SW480 (cell line): Measurements from ENCODE around the gene EPB41L1.

Source experiments
- DNase-seq: peaks from one replicate; pipeline ENCODE4 v3.0.0-alpha.2; 2016; ENCODE audit warnings: low spot score

The EPB41L1 gene

DNA sequence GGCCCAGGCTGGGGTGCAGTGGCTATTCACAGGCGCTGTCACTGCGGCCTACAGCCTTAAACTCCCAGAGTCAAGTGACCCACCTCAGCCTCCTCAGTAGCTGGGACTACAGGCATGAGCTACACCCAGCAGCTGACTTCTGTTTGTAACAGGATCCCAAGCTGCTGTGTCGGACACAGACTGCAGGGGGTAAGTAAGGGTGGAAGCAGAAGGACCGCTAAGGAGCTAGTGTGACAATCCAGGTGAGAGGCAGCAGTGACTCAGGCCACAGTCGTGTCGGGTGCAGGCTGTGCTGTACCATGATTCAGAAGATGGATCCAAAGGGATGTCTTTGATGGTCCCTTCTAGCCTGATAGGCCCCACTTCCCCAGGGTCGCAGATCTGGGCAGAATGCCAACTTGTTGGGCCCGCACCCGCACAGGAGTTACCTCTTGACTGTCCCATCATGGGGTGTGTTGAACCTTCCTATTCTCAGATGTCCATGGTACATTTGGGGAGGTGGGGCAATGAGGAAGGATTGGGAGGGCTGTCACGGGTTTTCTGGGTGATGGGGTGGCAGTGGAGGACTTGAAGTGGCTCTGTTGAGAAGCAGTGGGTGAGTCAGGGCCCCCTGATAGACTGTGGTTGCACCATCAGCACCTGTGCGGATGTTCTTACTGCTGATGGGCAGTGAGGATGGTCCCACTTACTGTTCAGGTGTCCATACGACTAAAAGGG lies 107.0 kb downstream of the EPB41L1 start:
- DNase-seq = no peak

DNA sequence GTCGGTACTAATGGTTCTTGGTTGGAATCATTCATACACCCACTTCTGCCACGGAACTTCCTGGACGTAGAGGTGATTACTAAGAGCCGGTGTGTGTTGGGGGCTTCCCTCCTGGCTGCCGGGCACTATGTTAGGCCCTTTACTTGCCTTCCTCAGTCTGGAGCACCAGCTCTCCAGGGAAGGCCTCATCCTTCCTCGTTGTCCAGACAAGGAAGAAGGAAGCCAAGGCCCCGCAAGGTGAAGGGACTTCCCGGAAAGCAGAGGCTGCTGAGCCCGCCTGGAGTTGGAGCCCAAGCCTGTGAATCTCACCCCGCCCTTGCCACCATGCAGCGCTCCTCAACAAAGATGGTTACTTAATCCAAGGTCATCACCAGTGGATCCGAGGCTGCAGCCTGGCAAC lies 107.9 kb downstream of the EPB41L1 start:
- no peak for DNase-seq

DNA sequence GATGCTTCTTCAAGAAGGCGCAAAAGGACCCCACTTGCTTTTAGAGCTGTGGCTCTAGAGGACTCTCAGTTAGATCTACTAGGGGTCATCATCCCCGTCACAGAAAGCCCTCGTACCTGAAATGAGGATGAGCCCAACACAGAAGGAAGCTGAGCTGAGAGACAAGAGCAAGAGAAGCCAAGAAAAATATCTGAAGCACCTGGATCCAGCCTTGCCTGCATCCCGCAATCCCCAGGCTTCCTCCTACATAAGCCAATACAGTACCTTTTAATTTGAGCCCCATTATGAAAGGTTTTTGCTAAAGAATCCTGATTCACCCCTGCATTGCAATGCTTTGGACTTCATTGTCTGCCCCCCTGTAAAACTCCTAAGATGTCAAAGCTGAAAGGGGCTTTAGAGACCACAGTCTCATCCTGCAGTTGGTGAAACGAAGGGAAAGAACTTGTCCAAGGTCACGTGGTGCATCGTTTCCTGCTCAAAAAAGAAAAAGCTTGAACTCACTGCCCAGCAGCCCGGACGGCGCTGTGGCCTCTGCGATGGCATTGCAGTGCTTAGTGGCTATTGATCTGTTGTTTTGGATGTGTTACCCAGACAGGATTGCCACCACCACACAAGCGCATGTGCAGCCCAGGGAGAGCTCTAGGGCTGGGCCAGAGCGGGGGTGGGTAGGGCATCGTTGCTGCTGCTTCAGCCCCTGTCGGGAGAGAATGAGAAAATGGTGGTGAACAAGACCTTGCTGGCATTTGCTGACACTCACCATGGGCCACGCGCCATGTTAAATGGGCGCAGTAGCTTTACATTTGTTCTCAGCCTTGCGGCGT lies 110.1 kb downstream of the EPB41L1 start:
- DNase-seq = no peak

DNA sequence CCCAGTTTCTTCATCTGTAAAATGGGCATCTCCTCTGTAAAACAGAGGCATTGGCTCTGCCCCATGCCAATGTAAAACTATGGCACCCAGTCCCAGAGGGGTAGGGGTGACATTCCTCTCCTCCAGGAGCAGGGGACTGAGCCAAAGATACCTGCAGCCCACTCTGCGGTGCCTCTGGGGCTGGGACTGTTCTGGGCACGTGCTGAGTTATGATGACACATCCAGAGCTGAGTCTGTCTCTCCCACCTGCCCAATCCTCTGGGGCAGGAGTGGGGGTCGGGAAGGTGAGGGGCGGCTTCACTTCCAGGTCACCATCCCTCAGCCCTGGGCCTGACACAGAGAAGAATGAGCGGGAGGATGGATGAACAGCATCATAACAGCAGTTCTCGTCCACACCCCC lies 111.6 kb downstream of the EPB41L1 start:
- DNase-seq = no peak

DNA sequence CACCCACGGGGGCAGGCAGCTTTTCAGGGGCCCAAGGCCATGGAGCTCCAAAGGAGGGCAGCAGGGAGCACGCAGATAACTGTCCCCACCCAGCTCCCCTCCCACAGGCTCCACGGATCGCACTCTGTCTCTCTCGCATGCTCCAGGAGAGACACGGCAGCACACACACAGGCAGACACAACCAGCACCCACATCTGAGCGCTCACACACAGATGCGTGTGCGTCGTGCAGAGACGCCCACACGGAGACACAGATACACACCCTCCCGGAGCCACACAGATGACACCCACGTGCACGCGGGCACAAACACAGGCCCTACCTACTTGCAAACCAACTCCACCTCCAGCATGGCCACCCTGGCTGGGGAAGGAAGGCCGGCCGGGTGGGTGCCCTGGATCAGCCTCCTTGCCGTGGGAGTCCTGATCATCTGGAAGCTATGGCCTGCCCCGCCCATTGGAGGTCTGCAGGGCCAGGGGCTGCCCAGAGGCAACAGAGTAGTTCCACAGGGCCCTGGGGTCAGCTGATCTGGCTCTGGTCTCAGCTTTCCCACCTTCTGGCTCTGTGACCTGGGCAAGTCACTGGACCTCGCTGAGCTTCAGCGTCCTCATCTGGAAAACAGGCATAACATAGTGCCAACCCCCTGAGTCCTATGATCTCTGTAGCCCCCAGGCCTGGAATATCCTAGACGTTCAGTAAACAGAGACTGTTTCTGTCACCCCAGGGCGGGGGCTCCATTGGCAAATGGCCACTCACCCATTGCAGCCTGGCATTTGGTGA lies 113.3 kb downstream of the EPB41L1 start:
- DNase-seq = no peak

DNA sequence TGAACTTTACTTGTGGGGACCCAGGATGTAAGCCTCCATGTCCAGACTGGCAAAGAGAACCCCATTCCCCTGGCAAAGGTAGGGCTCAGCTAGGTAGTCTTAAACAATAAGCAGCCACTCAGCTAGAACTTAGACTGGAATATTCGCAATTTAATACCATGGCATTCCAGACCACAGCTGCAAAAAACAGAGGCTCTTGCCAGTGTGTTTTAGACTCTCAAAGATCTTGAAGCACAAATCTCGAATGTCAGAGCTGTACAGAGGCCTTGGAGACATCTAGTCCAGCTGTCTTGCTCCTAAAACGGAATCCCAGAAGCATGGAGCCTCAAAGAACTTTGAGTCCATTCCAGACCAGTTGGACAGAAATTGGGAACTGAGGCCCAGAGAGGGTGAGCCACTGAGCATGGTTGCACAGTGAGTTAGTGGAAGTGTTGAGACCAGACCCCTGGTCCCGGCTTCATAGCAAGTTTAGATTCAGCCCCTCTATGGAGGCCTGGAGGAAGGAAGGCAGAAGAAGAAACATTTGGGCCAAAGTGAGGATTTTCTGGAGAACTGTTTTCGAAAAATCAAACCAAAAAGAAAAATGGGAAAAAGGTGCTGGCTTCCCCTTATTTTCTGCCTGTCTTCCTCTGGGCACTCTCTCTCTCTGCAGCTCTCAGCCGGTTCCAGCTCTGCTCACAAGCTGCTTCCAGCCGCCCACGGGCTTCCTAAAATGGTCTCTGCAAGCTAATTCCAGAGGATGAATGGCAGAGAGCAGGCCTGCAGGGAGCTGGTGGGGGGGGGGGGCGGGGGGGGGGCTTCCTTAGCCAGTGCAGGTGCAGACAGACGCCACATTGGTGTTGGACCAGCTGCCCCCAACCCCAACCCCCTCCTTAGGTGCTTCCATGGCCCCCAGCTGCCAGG lies 114.2 kb downstream of the EPB41L1 start:
- no peak for DNase-seq

DNA sequence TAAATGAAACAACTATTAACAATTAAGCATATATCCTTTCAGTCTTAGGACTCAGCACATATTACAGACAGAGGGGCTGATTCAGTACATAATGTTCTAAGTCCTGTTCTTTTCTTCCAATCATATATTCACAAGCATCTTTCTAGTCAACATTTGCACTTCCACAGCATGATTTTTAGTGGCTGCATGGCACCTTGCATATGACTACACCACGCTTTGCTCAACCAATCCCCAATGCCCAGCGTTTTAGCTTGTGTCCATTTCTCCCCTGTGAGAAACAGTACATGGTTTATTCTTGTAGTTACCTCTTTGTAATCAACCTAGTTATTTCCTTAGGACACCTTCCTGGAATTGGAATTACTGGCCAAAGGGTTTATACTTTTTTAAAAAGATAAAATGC lies 115.0 kb downstream of the EPB41L1 start:
- no peak for DNase-seq

DNA sequence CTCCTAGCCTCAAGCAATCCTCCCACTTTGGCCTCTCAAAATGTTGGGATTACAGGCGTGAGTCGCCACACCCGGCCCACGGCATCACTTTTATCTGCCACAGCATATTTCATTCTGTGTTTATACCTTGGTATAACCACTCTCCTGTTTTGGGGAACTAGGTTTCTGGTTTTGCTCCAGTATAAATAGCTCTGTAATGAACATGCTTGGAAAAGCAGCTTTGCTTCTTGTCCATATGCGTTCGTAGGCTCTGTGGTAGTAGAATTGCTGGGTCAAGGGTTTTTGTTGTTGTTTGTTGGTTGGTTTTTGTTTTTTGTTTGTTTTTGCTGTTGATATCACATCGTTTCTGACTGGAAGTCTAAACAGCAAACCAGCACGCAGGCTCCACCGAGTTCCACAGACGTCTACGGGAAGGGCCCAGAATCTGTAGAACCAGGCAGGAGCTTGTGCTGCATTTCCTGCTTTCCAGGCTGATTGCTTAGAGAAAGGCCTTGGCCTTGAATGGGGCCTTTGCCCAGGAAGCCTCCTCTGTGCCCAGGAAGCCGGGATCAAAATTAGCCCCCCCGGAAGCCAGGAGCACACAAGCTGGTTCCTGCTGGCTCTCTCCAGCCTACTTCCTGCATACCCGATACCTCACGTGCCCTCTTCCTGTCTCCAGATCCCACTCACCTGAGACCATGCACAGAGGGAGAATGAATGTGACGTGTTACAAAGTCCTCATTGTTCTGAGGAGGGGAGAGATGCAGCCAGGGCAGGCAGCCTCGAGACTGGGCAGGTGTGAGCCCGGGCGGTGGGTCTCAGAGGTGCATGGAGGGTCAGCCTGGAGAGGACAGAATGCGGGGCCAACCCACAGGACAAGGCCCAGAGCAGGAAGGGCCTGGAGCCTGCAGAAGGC lies 116.5 kb downstream of the EPB41L1 start:
- no peak for DNase-seq

DNA sequence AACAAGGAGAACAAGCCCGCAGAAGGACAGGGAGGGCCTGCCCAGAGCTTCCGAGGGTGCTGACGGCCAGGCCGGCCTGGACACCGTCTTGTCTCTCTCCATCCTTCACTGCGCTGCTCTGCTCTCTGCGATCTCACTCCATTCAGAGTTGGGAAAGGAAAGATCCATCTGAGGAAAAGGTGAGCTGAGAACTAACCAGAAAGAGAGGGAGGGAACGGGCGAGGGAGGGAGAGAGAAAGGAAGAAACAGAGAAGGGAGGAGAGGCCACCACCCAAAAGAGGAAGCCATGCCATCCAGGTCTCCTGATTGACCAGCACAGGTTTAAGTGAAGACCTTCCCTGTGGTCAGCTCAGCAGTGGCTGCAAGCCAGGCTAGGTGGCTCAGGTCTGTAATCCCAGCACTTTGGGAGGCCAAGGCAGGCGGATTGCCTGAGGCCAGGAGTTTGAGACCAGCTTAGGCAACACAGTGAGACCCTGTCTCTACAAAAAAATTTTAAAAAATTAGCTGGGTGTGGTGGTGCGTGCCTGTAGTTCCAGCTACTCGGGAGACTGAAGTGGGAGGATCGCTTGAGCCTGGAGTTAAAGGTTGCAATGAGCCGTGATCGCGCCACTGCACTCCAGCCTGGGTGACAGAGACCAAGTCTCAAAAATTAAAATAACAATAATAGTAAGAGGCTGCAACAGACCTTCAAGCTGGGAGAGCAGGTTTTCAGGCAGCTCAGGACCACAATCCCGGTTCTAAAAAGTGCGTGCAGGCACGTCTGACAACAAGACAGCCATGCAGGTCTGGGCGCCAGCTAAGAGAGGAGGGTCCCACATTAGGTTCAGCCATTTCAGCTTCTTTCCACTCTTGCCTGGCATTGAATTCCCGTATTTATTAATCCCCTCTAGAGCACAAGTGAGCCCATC lies 117.4 kb downstream of the EPB41L1 start:
- DNase-seq = no peak

DNA sequence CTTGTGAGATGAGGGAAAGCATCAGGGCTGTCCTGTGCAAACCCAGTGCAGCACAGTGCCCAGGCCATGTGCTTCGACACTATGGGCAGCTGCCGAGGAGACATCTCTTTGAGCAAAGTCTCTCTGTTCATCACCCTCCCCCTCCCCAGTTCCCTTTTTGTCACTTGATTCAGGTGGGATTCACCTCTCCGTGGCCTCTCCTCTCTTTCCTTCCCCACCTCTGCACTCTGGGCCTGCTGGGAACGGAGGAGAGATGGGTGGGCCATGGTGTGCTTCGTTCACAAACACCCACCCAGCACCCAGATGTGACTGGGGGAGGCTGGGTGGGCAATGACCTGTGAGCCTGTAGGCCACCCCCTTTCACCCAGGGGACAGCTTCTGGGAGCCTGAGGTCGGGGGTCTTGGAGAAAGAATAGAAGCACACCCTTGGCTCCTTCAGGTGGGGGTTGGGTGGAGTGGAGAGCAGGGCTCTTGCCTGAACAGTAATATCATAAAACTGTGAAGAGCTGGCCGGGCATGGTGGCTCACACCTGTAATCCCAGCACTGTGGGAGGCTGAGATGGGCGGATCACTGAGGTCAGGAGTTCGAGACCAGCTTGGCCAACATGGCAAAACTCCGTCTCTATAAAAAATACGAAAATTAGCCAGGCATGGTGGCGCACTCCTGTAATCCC lies 118.1 kb downstream of the EPB41L1 start:
- DNase-seq = no peak

DNA sequence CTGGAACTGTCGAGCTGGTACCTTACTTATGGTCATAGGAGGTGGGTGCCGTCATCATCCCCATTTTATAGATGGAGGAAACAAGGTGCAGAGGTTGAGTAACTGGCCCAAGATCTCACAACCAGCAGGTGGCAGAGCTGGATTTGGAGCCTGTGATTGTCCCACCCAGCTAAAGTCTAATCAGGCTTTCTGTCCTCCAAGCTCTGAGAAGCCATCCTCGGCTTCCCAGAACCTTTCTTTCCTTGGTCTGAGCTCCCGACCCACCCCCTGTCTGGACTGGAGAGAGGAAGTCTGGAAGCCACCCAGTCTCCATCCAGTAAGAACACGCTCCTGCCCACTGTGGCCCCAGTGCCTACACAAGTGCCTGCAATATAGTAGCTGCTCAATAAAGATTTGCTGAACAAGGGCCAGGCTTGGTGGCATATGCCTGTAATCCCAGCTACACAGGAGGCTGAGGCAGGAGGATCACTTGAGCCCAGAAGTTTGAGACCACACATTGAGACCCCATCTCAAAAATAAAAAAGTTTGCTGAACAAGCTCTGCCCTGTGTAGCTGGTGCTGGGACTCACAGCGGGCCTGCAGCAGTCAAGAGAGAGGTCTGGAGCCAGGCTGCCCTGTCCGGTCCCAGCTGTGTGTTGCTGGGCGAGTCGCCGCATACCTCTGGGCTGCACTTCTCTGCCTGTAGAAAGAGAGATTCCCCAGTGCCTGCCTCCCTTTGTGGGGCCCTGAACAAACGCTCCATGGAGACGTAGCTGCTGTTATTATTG lies 119.1 kb downstream of the EPB41L1 start:
- DNase-seq = peak; percentile 48

DNA sequence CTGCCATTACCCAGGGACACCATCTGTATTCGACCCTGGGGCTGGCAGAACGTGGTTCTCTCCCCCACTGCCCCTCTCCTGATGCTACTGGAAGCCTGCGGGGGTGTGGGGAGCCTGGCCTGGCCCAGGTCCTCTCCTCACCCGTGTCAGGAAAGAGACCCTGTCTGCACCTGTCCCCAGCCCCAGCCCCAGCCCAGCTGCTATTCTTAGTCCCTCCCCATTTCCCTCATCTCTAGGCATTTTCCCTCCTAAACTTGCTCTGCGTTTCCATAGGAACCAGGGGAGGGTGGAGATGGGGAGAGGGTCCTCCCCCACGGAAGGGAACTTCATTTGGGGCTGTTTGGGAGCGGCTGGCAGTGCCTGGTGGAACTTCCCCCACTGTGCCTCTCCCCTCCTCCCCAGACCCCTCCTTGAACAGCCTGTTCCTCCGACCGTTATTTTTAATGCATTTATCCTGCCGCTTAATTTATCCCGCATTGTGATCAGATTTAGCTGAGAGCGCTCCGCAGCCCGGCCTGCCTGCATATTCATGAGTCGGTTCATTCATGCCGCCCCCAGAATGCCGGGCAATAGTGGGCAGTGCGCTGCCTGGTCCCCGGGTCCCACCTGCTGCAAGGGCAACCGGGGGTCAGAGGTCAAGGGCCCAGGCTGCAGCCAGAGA lies 119.8 kb downstream of the EPB41L1 start:
- DNase-seq = no peak

DNA sequence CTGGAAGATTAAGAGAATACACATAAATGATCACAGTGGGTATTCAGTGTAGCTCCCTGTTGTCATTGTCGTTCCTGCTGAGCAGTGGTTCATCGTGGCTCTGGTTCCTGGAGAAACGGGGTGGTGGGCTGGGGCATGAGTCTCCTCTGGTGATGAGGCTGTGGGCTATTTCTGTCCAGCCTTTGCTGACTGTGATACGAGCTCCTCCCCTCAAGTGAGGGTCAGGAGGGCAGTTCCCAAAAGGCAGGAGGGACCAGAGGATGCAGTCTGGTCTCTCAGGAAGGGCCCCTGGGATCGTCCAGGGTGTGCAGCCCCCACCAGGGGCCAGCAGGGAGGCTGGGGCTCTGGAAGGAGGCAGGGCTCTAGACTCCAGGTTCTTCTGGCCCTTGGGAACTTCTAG lies 120.5 kb downstream of the EPB41L1 start:
- DNase-seq = no peak

DNA sequence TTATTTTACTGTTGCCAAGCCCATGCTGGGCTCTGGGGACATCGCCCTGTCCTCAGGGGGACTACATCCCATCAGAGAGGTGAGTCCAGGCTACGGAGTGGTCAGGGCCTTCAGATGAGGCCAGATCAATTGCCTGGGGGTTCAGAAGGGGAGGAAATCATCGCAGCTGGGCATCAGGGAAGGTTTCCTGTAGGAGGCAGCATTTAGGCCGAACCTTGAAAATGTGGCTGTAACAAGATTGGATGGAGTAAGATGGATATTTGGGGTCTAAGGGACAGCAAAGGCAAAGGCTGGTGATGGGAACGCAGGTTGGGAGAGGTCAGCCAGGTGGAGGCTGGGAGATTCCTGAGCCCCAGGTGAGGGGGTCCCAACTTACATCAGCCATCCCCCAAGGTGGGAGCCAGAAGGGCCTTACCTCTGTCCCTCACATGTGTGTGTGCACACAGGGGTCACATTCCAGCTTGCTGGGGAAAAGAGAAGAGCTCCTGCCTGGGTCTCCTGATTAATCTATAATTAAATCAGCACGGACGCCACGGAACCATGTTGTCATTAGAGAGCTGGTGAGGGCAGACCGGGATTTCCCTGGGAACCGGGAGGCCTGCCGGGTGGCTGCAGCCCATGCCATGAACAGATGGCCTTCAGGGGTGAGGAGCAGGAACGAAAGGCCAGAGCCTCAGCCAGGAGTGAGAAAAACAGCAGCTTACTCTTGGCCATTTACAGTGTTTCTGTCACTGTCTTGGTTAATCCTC lies 121.1 kb downstream of the EPB41L1 start:
- no peak for DNase-seq

DNA sequence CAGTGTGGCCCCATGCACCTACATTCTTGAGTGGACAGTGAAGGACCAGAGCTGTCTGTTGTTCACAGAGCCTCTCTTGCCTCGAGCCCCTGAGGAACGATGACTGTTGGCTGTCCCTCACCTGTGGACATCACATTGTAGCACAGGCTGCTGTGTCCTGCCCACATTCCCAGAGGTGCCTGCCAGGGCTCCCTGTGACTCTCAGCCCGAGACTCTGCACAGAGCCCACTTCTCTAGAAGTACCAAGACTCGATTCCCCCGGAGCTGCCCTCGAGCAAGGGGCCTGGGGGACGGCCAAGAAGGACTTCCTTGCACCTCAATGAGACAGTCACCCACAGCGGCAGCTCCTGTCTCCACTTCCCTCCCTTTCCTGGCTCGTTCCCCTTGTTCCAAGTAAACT lies 123.0 kb downstream of the EPB41L1 start:
- DNase-seq = no peak

DNA sequence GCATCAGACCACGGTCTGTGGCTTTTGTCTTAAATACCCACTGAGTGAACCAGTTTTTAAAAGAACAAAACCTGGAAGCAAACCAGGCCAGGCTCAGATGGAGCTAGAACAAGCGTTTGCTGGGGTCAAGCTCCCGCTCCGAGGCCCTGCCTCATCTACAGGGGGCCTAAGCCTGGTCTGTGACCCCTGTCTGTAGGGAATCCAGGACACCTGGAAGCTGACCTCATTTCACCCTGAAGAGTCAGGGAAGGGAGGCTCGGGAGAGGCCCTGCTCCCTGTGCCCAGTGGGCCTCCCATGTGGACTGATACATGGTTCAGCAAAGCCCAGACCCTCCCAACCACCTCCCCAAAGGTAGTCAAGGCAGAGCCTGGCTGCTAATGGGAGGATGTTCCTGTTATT lies 124.8 kb downstream of the EPB41L1 start:
- no peak for DNase-seq

DNA sequence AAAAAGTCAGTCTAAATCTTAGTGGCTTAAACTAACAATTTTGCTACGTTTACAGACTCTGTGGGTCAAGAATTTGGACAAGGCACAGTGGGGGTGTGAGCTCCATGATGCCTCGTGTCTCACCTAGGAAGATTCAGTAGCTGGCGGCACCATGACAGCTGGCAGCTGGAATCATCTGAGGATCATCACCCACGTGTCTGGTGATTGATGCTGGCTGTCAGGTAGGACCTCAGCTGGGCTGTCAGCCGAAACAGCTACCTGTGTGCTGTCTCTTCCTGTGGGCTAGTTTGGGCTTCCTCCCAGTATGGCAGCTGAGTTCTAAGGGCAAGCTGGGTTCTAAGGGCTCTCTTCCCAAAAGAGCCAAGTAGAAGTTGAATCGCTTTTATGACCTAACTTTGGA lies 125.2 kb downstream of the EPB41L1 start:
- DNase-seq = no peak
